Activated CD4-positive, alpha-beta T cell treated with anti-CD3 and anti-CD28 coated beads, Interleukin-10, Interleukin-2, amounts not matched to agents 100 ng/mL and 50 ng/mL, durations not matched to agents 16 hours and 8 hours (primary cell): Measurements from ENCODE around the gene THEMIS.
A peak's percentile ranks its signal among the peaks of the same experiment; 100 is the strongest.
"Not testable (repeated sequence)": the region's sequence is repeated elsewhere in the genome, so short reads cannot be mapped to it uniquely, and the experiment has no call there.

Experiments used
- DNase-seq: peaks from one replicate; pipeline ENCODE4 v3.0.0-alpha.2; 2020

The THEMIS gene

GRCh38 chr6:127792616-127793015, 108.2 kb downstream of the THEMIS start:
- no peak for DNase-seq

DNA sequence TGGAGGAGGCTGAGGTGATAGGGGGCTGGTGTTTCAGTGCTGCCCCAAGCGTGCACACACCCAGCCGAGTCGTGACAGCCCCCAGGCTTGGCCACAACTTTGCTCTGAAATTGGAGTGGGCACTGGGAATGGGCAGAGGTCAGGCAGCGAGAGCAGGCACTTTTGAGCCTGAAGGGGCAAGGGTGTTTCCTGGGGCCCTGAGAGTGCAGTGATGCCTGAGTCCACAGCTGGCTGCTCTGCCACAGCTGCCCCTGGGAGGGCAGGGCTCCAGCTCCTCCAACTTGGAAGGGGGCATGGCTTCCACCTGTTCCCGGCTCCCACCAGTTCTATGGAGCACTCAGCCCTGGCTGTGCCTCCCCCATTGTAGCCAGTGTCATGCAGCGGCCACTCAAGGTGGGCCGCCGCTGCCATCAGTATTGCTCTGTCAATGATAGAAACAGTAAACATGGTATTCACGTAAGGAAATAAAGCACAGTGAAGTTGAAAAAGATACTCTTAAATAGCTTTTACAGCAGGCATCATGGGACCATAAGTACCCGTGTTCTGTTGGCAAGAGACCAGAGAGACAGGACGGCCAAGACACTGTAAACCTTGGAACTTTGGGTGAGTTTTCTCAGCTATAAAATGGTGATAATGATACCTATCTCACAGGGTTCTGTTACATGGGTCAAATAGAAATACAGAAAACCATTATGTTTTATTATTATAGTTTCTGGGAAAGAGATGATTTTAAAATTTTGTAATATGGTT, 108.9 kb downstream of the THEMIS start:
- no peak for DNase-seq

- DNase-seq: no peak
Observed at GRCh38 chr6:127790571-127790970, 110.3 kb downstream of the THEMIS start.

GRCh38 chr6:127786109-127786508, 114.7 kb downstream of the THEMIS start:
- DNase-seq: no peak

GRCh38 chr6:127784468-127784867, 116.4 kb downstream of the THEMIS start:
- DNase-seq: peak; percentile 26

DNA sequence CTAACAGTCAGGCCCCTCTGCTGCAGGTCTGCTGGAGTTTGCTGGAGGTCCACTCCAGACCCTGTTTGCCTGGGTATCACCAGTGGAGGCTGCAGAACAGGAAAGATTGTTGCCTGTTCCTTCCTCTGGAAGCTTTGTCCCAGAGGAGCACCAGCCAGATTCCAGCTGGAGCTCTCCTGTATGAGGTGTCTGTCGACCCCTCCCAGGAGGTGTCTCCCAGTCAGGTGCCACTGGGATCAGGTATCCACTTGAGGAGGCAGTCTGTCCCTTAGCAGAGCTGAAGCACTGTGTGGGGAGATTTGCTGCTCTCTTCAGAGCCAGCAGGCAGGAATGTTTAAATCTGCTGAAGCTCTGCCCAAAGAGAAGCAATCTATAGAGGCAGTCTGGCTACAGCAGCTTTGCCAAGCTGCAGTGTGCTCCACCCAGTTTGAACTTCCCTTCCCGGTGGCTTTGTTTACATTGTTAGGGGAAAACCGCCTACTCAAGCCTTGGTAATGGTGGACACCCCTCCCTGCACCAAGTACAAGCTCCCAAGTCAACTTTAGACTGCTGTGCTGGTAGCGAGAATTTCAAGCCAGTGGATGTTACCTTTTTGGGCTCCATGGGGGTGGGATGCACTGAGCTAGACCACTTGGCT, 119.1 kb downstream of the THEMIS start:
- not testable (repeated sequence) for DNase-seq

GRCh38 chr6:127776320-127776719, 124.5 kb downstream of the THEMIS start:
- no peak for DNase-seq

DNA sequence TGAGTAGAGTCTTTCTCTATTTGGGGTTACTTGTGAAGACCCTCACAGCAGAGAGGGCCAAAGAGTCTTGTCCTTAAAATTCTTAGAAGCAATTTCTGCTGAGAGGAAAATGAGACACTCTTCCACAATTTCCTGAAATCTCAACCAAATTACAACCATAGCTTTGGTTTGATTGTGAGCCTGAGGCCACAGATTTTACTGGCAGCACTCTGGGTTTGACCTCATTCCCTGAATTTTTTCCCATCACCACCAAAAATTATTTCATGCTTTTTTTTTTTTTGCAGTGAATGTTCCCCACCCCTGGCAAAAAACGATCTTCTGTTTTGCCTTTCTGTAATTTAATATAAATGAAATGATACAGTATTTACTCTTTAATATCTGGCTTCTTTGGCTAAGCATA, 125.5 kb downstream of the THEMIS start:
- no peak for DNase-seq

GRCh38 chr6:127768745-127769144, 132.1 kb downstream of the THEMIS start:
- DNase-seq: no peak

DNA sequence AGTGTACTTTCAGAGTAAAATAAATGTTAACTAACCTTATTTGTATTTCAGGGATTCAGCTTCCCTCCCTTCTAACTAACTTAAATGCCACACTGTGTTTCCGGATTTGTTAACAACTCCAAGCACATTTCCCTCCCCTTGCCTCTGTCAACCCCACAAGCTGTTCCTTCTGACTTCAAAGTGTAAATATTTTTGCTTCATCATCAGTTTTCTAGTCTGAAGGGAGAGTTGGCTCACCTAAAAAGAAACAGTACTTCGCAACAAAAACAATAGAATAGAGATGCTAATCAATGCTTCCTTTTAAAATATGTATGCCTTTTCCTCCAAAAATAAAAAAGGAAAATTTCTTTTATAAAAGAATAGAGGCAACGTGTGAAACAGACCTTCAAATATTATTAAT, 132.6 kb downstream of the THEMIS start:
- no peak for DNase-seq

- no peak for DNase-seq
Observed at GRCh38 chr6:127765949-127766348, 134.9 kb downstream of the THEMIS start.

DNA sequence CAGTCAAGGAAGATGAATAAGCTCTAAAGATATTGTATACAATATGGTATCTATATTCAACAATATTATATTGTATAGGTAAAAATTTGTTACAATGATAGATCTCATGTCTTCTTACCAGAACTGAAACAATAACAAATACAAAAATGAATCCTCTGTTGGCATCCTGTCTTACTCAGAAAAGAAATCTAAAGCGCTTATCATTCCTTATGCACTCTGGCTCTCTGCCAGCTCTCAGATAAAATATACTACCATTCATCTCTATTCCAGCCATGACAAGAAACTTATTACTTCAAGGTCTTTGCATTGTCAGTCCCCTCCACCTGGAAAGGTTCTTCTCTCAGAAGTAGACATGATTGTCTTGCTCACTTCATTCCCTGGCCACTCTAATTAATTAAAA, 138.6 kb downstream of the THEMIS start:
- peak; percentile 16 for DNase-seq

DNA sequence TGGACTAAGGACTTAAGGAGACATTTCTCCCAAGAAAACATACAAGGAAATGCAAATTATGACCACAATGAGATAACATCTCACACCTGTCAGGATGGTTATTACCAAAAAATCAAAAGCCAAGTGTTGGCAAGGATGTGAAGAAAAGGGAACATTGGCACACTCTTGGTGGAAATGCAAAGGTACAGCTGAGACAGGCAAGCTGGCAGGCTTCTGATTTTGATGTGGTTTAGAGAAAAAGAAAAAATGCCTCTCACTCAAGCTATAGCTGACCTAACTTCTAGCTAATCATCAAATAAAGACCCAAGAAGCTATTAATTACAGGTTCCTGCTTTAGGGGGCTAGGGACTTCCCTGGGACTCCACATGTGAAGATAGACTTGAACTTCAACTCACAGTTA, 139.8 kb downstream of the THEMIS start:
- no peak for DNase-seq

DNA sequence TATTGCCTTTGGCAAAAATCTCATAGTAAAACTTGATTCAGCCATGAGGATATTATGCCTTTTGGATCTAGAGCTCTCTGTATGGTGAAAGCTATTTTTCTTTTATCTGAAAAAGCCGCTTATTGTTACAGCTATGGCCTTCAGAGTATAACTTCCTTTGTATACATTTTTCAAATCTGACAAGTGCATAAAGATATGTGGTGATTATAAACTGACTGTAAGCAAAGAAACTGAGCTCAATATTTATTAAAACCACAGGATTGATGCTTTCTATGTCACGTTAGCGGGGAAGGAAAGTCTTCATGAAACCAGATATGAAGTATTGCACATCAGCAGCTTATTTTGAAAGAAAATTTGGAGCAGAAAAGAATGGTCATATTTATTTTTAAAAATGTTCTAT, 151.8 kb downstream of the THEMIS start:
- DNase-seq: no peak

- no peak for DNase-seq
Observed at GRCh38 chr6:127748290-127748689, 152.6 kb downstream of the THEMIS start.

GRCh38 chr6:127738423-127738822, 162.4 kb downstream of the THEMIS start:
- no peak for DNase-seq

DNA sequence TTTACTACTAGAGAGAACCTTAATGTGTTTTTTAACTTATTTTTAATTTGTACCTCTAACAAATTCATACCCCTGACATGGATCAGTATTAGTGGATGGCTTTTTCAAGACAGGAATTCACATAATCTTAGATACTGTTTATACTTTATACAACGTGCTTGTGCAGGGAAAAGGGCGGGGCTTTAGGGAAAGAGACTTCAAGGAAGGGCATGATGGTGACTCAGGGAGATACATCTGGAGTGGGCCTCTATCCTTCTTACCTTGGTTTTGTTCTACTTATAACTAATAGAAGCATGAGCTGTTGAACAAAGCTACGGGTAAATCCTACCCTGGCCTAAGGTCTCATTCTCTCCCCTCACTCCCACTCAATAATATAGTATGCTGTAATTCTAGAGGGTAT, 163.1 kb downstream of the THEMIS start:
- no peak for DNase-seq

- DNase-seq: peak; percentile 73
Observed at GRCh38 chr6:127737009-127737486, 163.8 kb downstream of the THEMIS start.

DNA sequence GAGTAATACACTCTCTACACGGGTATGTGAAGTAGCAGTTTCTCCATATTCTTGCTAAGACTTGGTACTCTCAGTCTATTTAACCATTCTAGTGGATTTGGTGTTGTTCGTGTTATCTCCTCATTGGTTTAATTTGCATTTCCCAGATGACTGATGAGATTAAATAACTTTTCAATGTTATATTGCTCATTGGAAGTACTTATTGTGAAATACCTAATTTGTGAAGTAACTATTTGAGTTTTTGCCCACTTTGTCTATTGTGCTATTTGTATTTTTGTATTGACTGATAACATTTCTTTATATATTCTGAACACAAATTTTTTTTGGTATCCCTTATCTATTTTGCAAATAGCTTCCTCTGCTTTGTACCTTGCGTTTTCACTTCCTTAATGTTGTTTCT, 167.9 kb downstream of the THEMIS start:
- no peak for DNase-seq

- DNase-seq: no peak
Observed at GRCh38 chr6:127727260-127727953, 173.5 kb downstream of the THEMIS start.

DNA sequence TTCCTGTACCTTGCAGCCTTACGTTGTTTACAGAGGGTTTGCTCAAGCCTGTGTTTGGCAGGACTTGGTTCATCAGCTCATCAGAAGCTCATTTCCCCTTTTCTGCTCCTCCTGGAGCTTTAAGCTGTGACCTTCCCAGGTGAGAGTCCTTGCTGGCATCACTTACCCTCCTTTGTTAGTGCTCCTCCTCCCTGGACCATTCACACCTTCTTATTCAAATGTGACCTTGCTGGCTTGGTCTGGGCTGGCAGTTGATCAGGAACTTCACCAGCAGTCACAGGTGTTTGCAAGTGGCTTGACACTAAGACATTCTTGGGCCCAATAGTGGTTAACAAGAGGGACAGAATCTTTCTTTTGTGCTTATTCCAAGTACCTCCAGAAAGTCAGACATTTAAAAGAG, 175.0 kb downstream of the THEMIS start:
- no peak for DNase-seq

- no peak for DNase-seq
Observed at GRCh38 chr6:127718694-127719093, 182.2 kb downstream of the THEMIS start.

GRCh38 chr6:127717384-127717783, 183.5 kb downstream of the THEMIS start:
- no peak for DNase-seq

DNA sequence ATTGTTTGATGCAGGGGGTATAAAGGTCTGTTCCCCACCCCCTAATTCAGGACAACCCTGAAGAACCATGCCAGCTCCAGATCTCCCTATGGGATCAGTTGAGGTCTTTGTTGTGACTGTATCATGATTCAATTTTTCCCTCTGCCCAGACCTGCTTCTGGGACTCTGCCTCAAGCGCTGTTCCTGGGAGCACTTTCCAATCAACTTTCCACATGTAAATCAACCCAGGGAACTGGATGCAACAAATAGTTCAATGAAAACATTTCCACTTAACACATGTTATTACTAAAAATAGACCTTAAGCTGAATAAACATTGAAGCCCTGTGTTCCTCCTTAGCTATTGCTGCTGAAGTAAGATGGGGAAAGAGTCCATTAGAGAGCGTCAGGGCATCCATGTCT, 184.4 kb downstream of the THEMIS start:
- no peak for DNase-seq
